OCI-LY7 (cell line): Measurements from ENCODE around the gene AAK1. TPM values are rescaled to one million over a fixed set of nuclear protein-coding genes. Genes with fewer than 3 reads are reported as not detected.

Source experiments
- BruUV-seq: library from RNA; stranded (reverse); fragments of 400-500 nt; replicated peaks from 2 replicates; lab custom pipeline; 2021; lab: Mats Ljungman, UMichigan
- CTCF ChIA-PET: fragments of 300-600 bp; sonication (Branson Sonifier 250); formaldehyde crosslinking; loops from one replicate; lab custom pipeline; 2022; ENCODE audit warnings: antibody characterized with exemption; ENCODE audit not compliant: unreplicated experiment; lab: Charles Lee
- POLR2A ChIA-PET: fragments of 300-600 bp; sonication (Branson Sonifier 250); formaldehyde crosslinking; loops from one replicate; lab custom pipeline; 2022; ENCODE audit warnings: antibody characterized with exemption; lab: Charles Lee
- DNase-seq: peaks from one replicate; pipeline ENCODE4 v3.0.0-alpha.2; 2015; ENCODE audit warnings: low spot score
- H2AFZ ChIP-seq: fragments of 200-600 bp; sonication (generic), shearing (Covaris generic); 2 replicates; pipeline ENCODE4 v1.6.1; 2014; ENCODE audit warnings: mild to moderate bottlenecking, antibody characterized with exemption, low read length, moderate library complexity
- H3K27ac ChIP-seq: fragments of 200-600 bp; sonication (generic); 2 replicates; pipeline ENCODE4 v1.5.1; 2014; ENCODE audit warnings: mixed run types, low read depth, mild to moderate bottlenecking, moderate library complexity, low read length, inconsistent platforms; ENCODE audit not compliant: poor library complexity, severe bottlenecking
- H3K36me3 ChIP-seq: fragments of 200-600 bp; sonication (generic); 2 replicates; pipeline ENCODE4 v1.6.1; 2014; ENCODE audit warnings: mild to moderate bottlenecking, antibody characterized with exemption, low read length, moderate library complexity, mixed read lengths; ENCODE audit not compliant: insufficient read depth
- H3K4me1 ChIP-seq: fragments of 200-600 bp; sonication (generic); 2 replicates; pipeline ENCODE4 v1.5.1; 2014; ENCODE audit warnings: mild to moderate bottlenecking, low read length; ENCODE audit not compliant: insufficient read depth, poor library complexity, severe bottlenecking
- H3K4me2 ChIP-seq: fragments of 200-600 bp; sonication (generic); 2 replicates; pipeline ENCODE4 v1.6.1; 2014; ENCODE audit warnings: mild to moderate bottlenecking, low read length
- H3K4me3 ChIP-seq: fragments of 200-600 bp; sonication (generic); 2 replicates; pipeline ENCODE4 v1.5.1; 2014; ENCODE audit warnings: mild to moderate bottlenecking, low read depth, low read length; ENCODE audit not compliant: poor library complexity, severe bottlenecking
- H3K79me2 ChIP-seq: fragments of 200-600 bp; sonication (generic); 2 replicates; pipeline ENCODE4 v1.6.1; 2016; ENCODE audit warnings: low read depth, mild to moderate bottlenecking, low read length, moderate library complexity, mixed read lengths; ENCODE audit not compliant: insufficient read depth
- H3K9me2 ChIP-seq: fragments of 200-600 bp; sonication (generic); 2 replicates; pipeline ENCODE4 v1.6.1; 2016; ENCODE audit warnings: mild to moderate bottlenecking, low read length, mixed read lengths; ENCODE audit not compliant: insufficient read depth
- H3K9me3 ChIP-seq: fragments of 200-600 bp; sonication (generic); 2 replicates; pipeline ENCODE4 v1.6.1; 2014; ENCODE audit warnings: mild to moderate bottlenecking, mixed run types, low read length, mixed read lengths
- H4K20me1 ChIP-seq: fragments of 200-600 bp; sonication (generic); 2 replicates; pipeline ENCODE4 v1.6.1; 2014; ENCODE audit warnings: mild to moderate bottlenecking, antibody characterized with exemption, low read length, moderate library complexity, mixed read lengths; ENCODE audit not compliant: insufficient read depth
- CTCF ChIP-seq: fragments of 200-600 bp; sonication (generic); conservative IDR thresholded peaks from 2 replicates; pipeline ENCODE4 v1.5.1; 2014; ENCODE audit warnings: mild to moderate bottlenecking, antibody characterized with exemption, low read length, moderate library complexity, mixed read lengths
- EZH2phosphoT487 ChIP-seq: fragments of 200-600 bp; sonication (generic); IDR thresholded peaks from 2 replicates; pipeline ENCODE4 v1.6.1; 2018; ENCODE audit warnings: low read depth, borderline replicate concordance, mild to moderate bottlenecking, mixed run types, antibody characterized with exemption, low read length, moderate library complexity, mixed read lengths
- intact Hi-C: fragments of 100-400 bp; cut with micrococcal nuclease; formaldehyde crosslinking; loops from one replicate; pipeline ENCODE4 v1.10.0; 2022; ENCODE audit not compliant: unreplicated experiment
- total RNA-seq, 2 experiments: library from RNA; depleted of rRNA in 1 of 2; stranded (reverse); fragments of >200 nt in 1 of 2; shearing (Covaris generic) in 1 of 2; gene quantifications; 2 replicates each; pipeline ENCODE4 v1.2.3, GENCODE V29; 2014 to 2022

Gene AAK1
- total RNA-seq, 2 experiments from 2014 or later = 8.3 to 8.5 TPM

- Histone ChIP-seq H2AFZ (no peak overlapping the region), H4K20me1 (no peaks in the 10 kb centered on the region), H3K4me1 (no peaks in the 10 kb centered on the region), H3K9me2 (no peaks in the 10 kb centered on the region), H3K9me3 (no peaks in the 10 kb centered on the region), H3K36me3 (no peaks in the 10 kb centered on the region), H3K79me2 (no peaks in the 10 kb centered on the region), H3K27ac (no peak overlapping the region), H3K4me2 (no peak overlapping the region), H3K4me3 (no peak overlapping the region)
- no peak for DNase-seq
- CTCF ChIA-PET = no interaction called here
- TF ChIP-seq EZH2phosphoT487 = no peak
- no peak for TF ChIP-seq CTCF
- intact Hi-C loops = no loop called here
- POLR2A ChIA-PET = interaction anchor here (1.2 kb wide), 1 partner anchor 8 kb away, joined by 3 read pairs; no protein-coding TSS in a partner anchor
- no TSS peak for BruUV-seq
Measured at GRCh38 chr2:69589973-69590652, 53.4 kb downstream of the AAK1 start.

GRCh38 chr2:69588945-69589344 is 54.6 kb downstream of the AAK1 start:
- no peak overlapping the region for H3K4me3 ChIP-seq
- H3K27ac ChIP-seq = no peak overlapping the region
- H3K4me1 ChIP-seq = no peaks in the 10 kb centered on the region
- no peaks in the 10 kb centered on the region for H4K20me1 ChIP-seq
- H3K9me3 ChIP-seq = no peaks in the 10 kb centered on the region
- BruUV-seq = no TSS peak
- H3K4me2 ChIP-seq = no peak overlapping the region
- DNase-seq = no peak
- CTCF ChIA-PET = no interaction called here
- POLR2A ChIA-PET = no interaction called here
- no peak for TF ChIP-seq EZH2phosphoT487
- no peak for TF ChIP-seq CTCF
- intact Hi-C loops = no loop called here
- no peak overlapping the region for H2AFZ ChIP-seq
- no peaks in the 10 kb centered on the region for H3K36me3 ChIP-seq
- no peaks in the 10 kb centered on the region for H3K9me2 ChIP-seq
- no peaks in the 10 kb centered on the region for H3K79me2 ChIP-seq

- H3K4me3 ChIP-seq = no peak overlapping the region
- no peaks in the 10 kb centered on the region for H3K9me3 ChIP-seq
- no peaks in the 10 kb centered on the region for H3K4me1 ChIP-seq
- DNase-seq = no peak
- intact Hi-C loops = no loop called here
- POLR2A ChIA-PET = no interaction called here
- CTCF ChIA-PET = no interaction called here
- no peak overlapping the region for H3K4me2 ChIP-seq
- no TSS peak for BruUV-seq
- H2AFZ ChIP-seq = no peak overlapping the region
- H3K36me3 ChIP-seq = no peaks in the 10 kb centered on the region
- no peaks in the 10 kb centered on the region for H3K79me2 ChIP-seq
- H3K27ac ChIP-seq = no peak overlapping the region
- no peaks in the 10 kb centered on the region for H3K9me2 ChIP-seq
- TF ChIP-seq EZH2phosphoT487 (no peak), CTCF (no peak)
- no peaks in the 10 kb centered on the region for H4K20me1 ChIP-seq
Measured at GRCh38 chr2:69588403-69588802, 55.1 kb downstream of the AAK1 start.
